GM23338 (cell line): ENCODE measurements around the gene MRPL28. TPM values are rescaled to one million over a fixed set of nuclear protein-coding genes. Genes with fewer than 3 reads are reported as not detected.
A peak's percentile ranks its signal among the peaks of the same experiment; 100 is the strongest.

Experiments used
- ATAC-seq: fragments of 200-7000 bp; cut with Tn5 transposase; 3 replicates; pipeline ENCODE4 v1.9.1; 2020
- DNase-seq: peaks from one replicate; pipeline ENCODE4 v3.0.0-alpha.2; 2015; ENCODE audit warnings: low spot score
- H2AFZ ChIP-seq: fragments of 200-600 bp; sonication (generic); 2 replicates; pipeline ENCODE4 v1.8.0; 2016; ENCODE audit warnings: antibody characterized with exemption, mild to moderate bottlenecking, moderate library complexity
- H3F3A ChIP-seq: fragments of 200-600 bp; sonication (generic); replicated peaks from 2 replicates; pipeline ENCODE4 v1.8.0; 2017; ENCODE audit warnings: antibody characterized with exemption, mixed run types, low read depth
- H3K27ac ChIP-seq: fragments of 200-600 bp; sonication (generic); 2 replicates; pipeline ENCODE4 v1.6.1; 2016; ENCODE audit warnings: low read depth
- H3K27me3 ChIP-seq: fragments of 200-600 bp; sonication (generic); 2 replicates; pipeline ENCODE4 v1.8.0; 2016; ENCODE audit warnings: mild to moderate bottlenecking, mixed run types, moderate library complexity; ENCODE audit not compliant: insufficient read depth
- H3K36me3 ChIP-seq: fragments of 200-600 bp; sonication (generic); 2 replicates; pipeline ENCODE4 v1.8.0; 2016; ENCODE audit warnings: mild to moderate bottlenecking; ENCODE audit not compliant: insufficient read depth
- H3K4me1 ChIP-seq: fragments of 200-600 bp; sonication (generic); 2 replicates; pipeline ENCODE4 v1.8.0; 2016; ENCODE audit warnings: mild to moderate bottlenecking, moderate library complexity; ENCODE audit not compliant: insufficient read depth
- H3K4me2 ChIP-seq: fragments of 200-600 bp; sonication (generic); 2 replicates; pipeline ENCODE4 v1.7.1; 2017; ENCODE audit warnings: mixed run types
- H3K4me3 ChIP-seq: fragments of 200-600 bp; sonication (generic); 2 replicates; pipeline ENCODE4 v1.6.1; 2016; ENCODE audit warnings: mixed run types
- H3K79me2 ChIP-seq: fragments of 200-600 bp; sonication (generic); replicated peaks from 2 replicates; pipeline ENCODE4 v1.8.0; 2017; ENCODE audit warnings: mild to moderate bottlenecking; ENCODE audit not compliant: insufficient read depth
- H3K9me2 ChIP-seq: fragments of 200-600 bp; sonication (generic); 2 replicates; pipeline ENCODE4 v1.8.0; 2017; ENCODE audit not compliant: insufficient read depth
- H4K20me1 ChIP-seq: fragments of 200-600 bp; sonication (generic); replicated peaks from 2 replicates; pipeline ENCODE4 v1.8.0; 2017; ENCODE audit warnings: mild to moderate bottlenecking; ENCODE audit not compliant: insufficient read depth
- H3K27ac Mint-ChIP-seq: 2 replicates; pipeline ENCODE4 v1.8.0; 2020; ENCODE audit warnings: inconsistent platforms, mild to moderate bottlenecking, moderate library complexity, mixed read lengths
- H3K27me3 Mint-ChIP-seq: 3 replicates; pipeline ENCODE4 v1.8.0; 2022; ENCODE audit warnings: low read depth, mild to moderate bottlenecking, moderate library complexity, mixed read lengths, inconsistent platforms; ENCODE audit not compliant: insufficient read depth, poor library complexity
- H3K36me3 Mint-ChIP-seq: 3 replicates; pipeline ENCODE4 v1.8.0; 2021; ENCODE audit warnings: low read depth, mild to moderate bottlenecking, inconsistent platforms, moderate library complexity, mixed read lengths
- H3K4me1 Mint-ChIP-seq: 3 replicates; pipeline ENCODE4 v1.8.0; 2020; ENCODE audit warnings: mild to moderate bottlenecking, inconsistent platforms, mixed read lengths
- H3K4me3 Mint-ChIP-seq: 3 replicates; pipeline ENCODE4 v1.8.0; 2021; ENCODE audit warnings: moderate library complexity, mild to moderate bottlenecking, inconsistent platforms, mixed read lengths
- H3K9me3 Mint-ChIP-seq: 3 replicates; pipeline ENCODE4 v1.8.0; 2020; ENCODE audit warnings: moderate library complexity, mild to moderate bottlenecking, inconsistent platforms, mixed read lengths
- CTCF ChIP-seq, 2 experiments: fragments of 200-600 bp in 1 of 2; sonication (generic) in 1 of 2; conservative IDR thresholded peaks; 2 replicates each; pipeline versions ENCODE4 v1.5.1 to v1.6.1; 2016 to 2017; ENCODE audit warnings: antibody characterized with exemption in 2 of 2, low read depth in 2 of 2, mild to moderate bottlenecking in 2 of 2, moderate library complexity in 1 of 2
- ETS1 ChIP-seq: IDR thresholded peaks from 2 replicates; pipeline ENCODE4 v1.6.1; 2016; ENCODE audit warnings: antibody characterized with exemption
- EZH2 ChIP-seq: fragments of 200-600 bp; sonication (generic); IDR thresholded peaks from one replicate; pipeline ENCODE4 v1.8.0; 2017; ENCODE audit warnings: antibody characterized with exemption, mild to moderate bottlenecking, low read depth; ENCODE audit not compliant: unreplicated experiment
- STAT1 ChIP-seq: IDR thresholded peaks from one replicate; pipeline ENCODE4 v1.6.1; 2016; ENCODE audit warnings: antibody characterized with exemption; ENCODE audit not compliant: unreplicated experiment
- ZNF114 ChIP-seq: fragments of 250-450 bp; sonication (Bioruptor Pico); IDR thresholded peaks from 2 replicates; pipeline ENCODE4 v1.5.0; 2020; ENCODE audit warnings: mild to moderate bottlenecking, moderate library complexity
- polyA plus RNA-seq: library from polyadenylated mRNA; unstranded; fragments of >200 nt; fragmentation: Nextera tagmentation; extraction: Ambion mirVana; gene quantifications from 2 replicates; pipeline ENCODE4 v1.2.1, GENCODE V29; 2016
- total RNA-seq: library from RNA; depleted of rRNA; stranded (reverse); fragments of >200 nt; shearing (Covaris generic); gene quantifications from 2 replicates; pipeline ENCODE4 v1.2.3, GENCODE V29; 2014

The MRPL28 gene
- total and polyA plus RNA-seq, 2 experiments from 2014 or later: 135 to 169 TPM

DNA sequence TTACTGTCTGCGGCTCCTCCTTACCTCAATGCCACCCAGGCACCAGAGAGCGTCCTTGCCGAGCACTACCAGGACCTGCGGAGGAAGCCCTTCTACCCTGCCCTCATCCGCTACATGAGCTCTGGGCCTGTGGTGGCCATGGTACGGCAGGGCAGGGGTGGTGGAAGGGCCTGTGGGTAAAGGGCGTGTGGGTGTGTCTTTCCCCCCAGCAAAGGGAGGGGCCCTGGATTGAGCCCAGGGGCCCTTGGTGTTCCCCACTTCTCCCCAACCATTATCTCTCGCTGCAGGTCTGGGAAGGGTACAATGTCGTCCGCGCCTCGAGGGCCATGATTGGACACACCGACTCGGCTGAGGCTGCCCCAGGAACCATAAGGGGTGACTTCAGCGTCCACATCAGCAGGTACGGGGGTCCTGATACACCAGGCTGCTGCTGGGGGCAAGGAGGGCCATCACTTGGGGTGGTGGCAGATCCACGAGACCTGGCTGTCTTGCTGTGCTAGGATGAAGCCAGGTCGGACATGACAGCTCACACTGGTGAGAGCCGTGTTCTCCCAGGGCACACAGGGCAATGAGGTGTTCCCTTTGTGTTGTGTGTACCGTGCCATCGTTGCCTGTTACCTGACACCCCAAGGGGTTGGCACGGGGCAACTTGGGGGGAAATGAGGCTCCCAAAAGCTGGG lies 29.1 kb upstream of the MRPL28 start:
- no peaks in the 10 kb centered on the region; the same call in 1 of the 2 replicates for H3K36me3 ChIP-seq
- H3K79me2 ChIP-seq: peaks cover 5% of the 10 kb centered on the region; the same call in 1 of the 2 replicates
- Mint-ChIP-seq H3K27me3 (peaks cover 28% of the 10 kb centered on the region), H3K4me1 (peaks cover 29% of the 10 kb centered on the region), H3K4me3 (no peak overlapping the region), H3K36me3 (peaks cover 22% of the 10 kb centered on the region), H3K27ac (no peak overlapping the region), H3K9me3 (peaks cover 5% of the 10 kb centered on the region; the same call in 2 of the 3 replicates)
- H3K27ac ChIP-seq: peak overlapping the region; percentile 50; the same call in 1 of the 2 replicates
- no peak overlapping the region for H2AFZ ChIP-seq
- no peak for TF ChIP-seq EZH2
- DNase-seq: no peak
- ATAC-seq: no peak
- H3K27me3 ChIP-seq: no peaks in the 10 kb centered on the region
- no peak overlapping the region for H3K4me2 ChIP-seq
- H3K9me2 ChIP-seq: no peaks in the 10 kb centered on the region
- no peak overlapping the region for H3K4me3 ChIP-seq
- H4K20me1 ChIP-seq: no peaks in the 10 kb centered on the region; the same call in 1 of the 2 replicates
- peaks cover 20% of the 10 kb centered on the region for H3K4me1 ChIP-seq
- H3F3A ChIP-seq: peaks cover 38% of the 10 kb centered on the region

DNA sequence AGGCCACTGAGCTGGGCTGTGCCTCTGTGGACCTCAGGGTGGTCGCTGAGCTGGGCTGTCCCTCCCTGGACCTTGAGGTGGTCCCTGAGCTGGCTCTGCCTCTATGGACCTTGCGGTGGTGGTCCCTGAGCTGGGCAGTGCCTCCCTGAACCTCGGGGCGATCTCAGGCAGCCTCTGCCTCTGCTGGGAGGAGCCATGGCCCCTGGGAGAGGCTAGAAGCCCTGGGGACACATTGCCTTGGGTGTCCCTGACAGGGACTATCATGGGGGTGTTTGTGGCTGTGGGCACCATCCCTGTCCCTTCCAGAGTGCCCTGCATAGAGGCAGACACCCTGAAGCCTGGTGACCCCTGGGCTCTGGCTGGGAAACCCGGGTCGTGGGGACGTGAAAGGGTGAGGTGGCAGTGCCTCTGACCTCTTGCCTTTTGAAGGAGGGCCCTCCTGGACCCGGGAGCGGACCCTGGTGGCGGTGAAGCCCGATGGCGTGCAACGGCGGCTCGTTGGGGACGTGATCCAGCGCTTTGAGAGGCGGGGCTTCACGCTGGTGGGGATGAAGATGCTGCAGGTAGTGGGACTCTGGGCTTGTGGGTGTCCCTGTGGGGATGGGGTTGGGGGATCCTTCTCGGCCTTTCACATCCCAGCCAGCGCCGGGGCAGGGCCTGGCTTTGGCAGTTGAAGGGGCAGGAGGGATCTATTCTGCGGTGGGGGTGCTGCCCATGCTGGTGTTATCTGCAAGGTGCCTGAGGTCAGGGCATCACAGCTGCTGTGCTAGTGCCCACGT lies 28.4 kb upstream of the MRPL28 start:
- peak overlapping the region; percentile 78 for H3K4me2 ChIP-seq
- no peaks in the 10 kb centered on the region; the same call in 1 of the 2 replicates for H4K20me1 ChIP-seq
- DNase-seq (peak; percentile 74), ATAC-seq (peak; percentile 1; the same call in 1 of the 3 replicates)
- H3K36me3 Mint-ChIP-seq: peaks cover 22% of the 10 kb centered on the region
- H3K4me3 ChIP-seq: no peak overlapping the region
- peaks cover 38% of the 10 kb centered on the region for H3F3A ChIP-seq
- no peaks in the 10 kb centered on the region for H3K27me3 ChIP-seq
- H3K4me3 Mint-ChIP-seq: peak overlapping the region; percentile 63
- TF ChIP-seq CTCF (conservative IDR thresholded peaks at IDR 0.05; ENCODE audit: low read depth in 2 of 2) (peak; percentile 6 to 24; a peak in 1 of 4 replicates), STAT1 (no peak)
- no peaks in the 10 kb centered on the region; the same call in 1 of the 2 replicates for H3K36me3 ChIP-seq
- no peak overlapping the region for H2AFZ ChIP-seq
- H3K27ac ChIP-seq: peak overlapping the region; percentile 93; the same call in 1 of the 2 replicates
- no peaks in the 10 kb centered on the region for H3K9me2 ChIP-seq
- peaks cover 5% of the 10 kb centered on the region; the same call in 1 of the 2 replicates for H3K79me2 ChIP-seq
- H3K4me1 ChIP-seq: peaks cover 20% of the 10 kb centered on the region
- H3K9me3 Mint-ChIP-seq: peaks cover 5% of the 10 kb centered on the region; the same call in 2 of the 3 replicates
- peaks cover 28% of the 10 kb centered on the region for H3K27me3 Mint-ChIP-seq
- H3K4me1 Mint-ChIP-seq: peaks cover 29% of the 10 kb centered on the region
- H3K27ac Mint-ChIP-seq: peak overlapping the region; percentile 62; the same call in 1 of the 2 replicates

DNA sequence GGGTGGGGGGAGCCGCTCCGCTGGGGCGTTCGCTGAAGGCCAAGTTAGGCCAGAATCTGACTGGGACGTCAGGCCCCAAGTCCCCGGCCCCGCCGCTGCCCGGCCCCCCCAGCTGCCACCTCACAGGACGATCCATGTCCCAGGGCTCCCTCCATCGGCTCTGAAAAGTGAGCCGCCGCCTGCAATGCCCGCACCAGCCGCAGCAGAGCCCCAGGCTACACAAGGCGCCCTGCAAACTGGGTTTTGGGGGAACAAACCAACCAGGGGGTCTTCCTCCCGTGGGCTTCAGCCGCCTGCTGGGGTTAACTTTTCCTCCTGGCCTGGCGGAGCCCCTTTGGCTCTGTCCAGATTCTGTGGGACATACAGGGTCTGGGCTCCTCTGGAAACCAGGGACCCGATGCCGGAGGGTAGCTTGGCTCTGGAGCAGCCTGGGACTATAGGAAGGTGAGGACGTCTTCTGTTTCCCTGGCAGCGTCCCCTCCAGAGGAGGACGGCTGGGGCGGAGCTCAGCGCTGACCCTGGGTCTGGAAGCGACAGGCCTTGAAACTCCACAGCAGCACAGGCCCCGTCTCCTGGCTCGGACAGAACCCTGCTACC lies 27.5 kb upstream of the MRPL28 start:
- peaks cover 4% of the 10 kb centered on the region; the same call in 1 of the 2 replicates for H3K79me2 ChIP-seq
- ATAC-seq (peak; percentile 42), DNase-seq (peak; percentile 87)
- no peaks in the 10 kb centered on the region for H3K9me2 ChIP-seq
- H3K27ac ChIP-seq: peak overlapping the region; percentile 93
- H3K4me2 ChIP-seq: peak overlapping the region; percentile 78
- H3K36me3 ChIP-seq: no peaks in the 10 kb centered on the region; the same call in 1 of the 2 replicates
- peaks cover 24% of the 10 kb centered on the region for H3K36me3 Mint-ChIP-seq
- peaks cover 20% of the 10 kb centered on the region for H3K4me1 ChIP-seq
- H3K27ac Mint-ChIP-seq: peak overlapping the region; percentile 62; the same call in 1 of the 2 replicates
- peaks cover 36% of the 10 kb centered on the region for H3F3A ChIP-seq
- peaks cover 29% of the 10 kb centered on the region for H3K4me1 Mint-ChIP-seq
- peaks cover 9% of the 10 kb centered on the region; the same call in 2 of the 3 replicates for H3K9me3 Mint-ChIP-seq
- no peaks in the 10 kb centered on the region for H3K27me3 ChIP-seq
- H3K27me3 Mint-ChIP-seq: peaks cover 30% of the 10 kb centered on the region
- peak overlapping the region; percentile 63 for H3K4me3 Mint-ChIP-seq
- no peak overlapping the region for H2AFZ ChIP-seq
- peak overlapping the region; percentile 45 for H3K4me3 ChIP-seq
- no peaks in the 10 kb centered on the region; the same call in none of the 2 replicates for H4K20me1 ChIP-seq
- TF ChIP-seq ZNF114 (CRISPR knock-in tag): no peak
- no peak for TF ChIP-seq ETS1
